ENCODE results near the gene JUND.

- TF ChIP-seq SP1 (IDR thresholded peaks at IDR 0.05) (no peak), BHLHE40 (IDR thresholded peaks at IDR 0.05; ENCODE audit: borderline replicate concordance) (no peak), HDGF (IDR thresholded peaks at IDR 0.05; ENCODE audit: borderline replicate concordance) (no peak), FOXA1 (IDR thresholded peaks at IDR 0.05) (no peak), FOXM1 (IDR thresholded peaks at IDR 0.05; ENCODE audit: borderline replicate concordance) (no peak), FOXK2 (IDR thresholded peaks at IDR 0.05) (no peak), ELF4 (IDR thresholded peaks at IDR 0.05) (no peak), TARDBP (IDR thresholded peaks at IDR 0.05) (no peak), SUZ12 (IDR thresholded peaks at IDR 0.05) (no peak), PKNOX1 (IDR thresholded peaks at IDR 0.05) (no peak), NFRKB (IDR thresholded peaks at IDR 0.05) (no peak)
These were observed 958 bp downstream of the JUND start for GRCh38 chr19:18280247-18281081.
